Measurements from ENCODE around the gene KCTD2. TPM values are rescaled to one million over a fixed set of nuclear protein-coding genes. Genes with fewer than 3 reads are reported as not detected.

Gene KCTD2
- total RNA-seq, 2 experiments from 2014 or later: 15.6 to 19.4 TPM

Other genes with a start within 250 kb of the KCTD2 start
- gene GRIN2C, start 187.3 kb upstream of the KCTD2 start, total RNA-seq: under 1 TPM; 0.18 to 0.21 TPM
- gene FDXR, start 174.2 kb upstream of the KCTD2 start, total RNA-seq: 10 to 100 TPM; 29.5 to 35.5 TPM
- gene FADS6, start 153.6 kb upstream of the KCTD2 start, total RNA-seq: not detected
- not detected for gene USH1G, start 124.0 kb upstream of the KCTD2 start, total RNA-seq
- gene OTOP2, start 123.0 kb upstream of the KCTD2 start, total RNA-seq: not detected
- gene OTOP3, start 111.3 kb upstream of the KCTD2 start, total RNA-seq: not detected
- under 1 TPM; 0.18 to 0.55 TPM for gene HID1, start 74.5 kb upstream of the KCTD2 start, total RNA-seq
- under 1 TPM; 0.13 to 0.18 TPM for gene CDR2L, start 59.6 kb upstream of the KCTD2 start, total RNA-seq
- gene MRPL58, start 34.6 kb upstream of the KCTD2 start, total RNA-seq: 10 to 100 TPM; 45.1 to 45.8 TPM
- 100 to 1,000 TPM; 232 to 238 TPM for gene ATP5PD, start 256 bp upstream of the KCTD2 start, total RNA-seq
- gene SLC16A5, start 40.7 kb downstream of the KCTD2 start, total RNA-seq: 1 to 10 TPM; 4.6 to 5.4 TPM
- gene ARMC7, start 62.7 kb downstream of the KCTD2 start, total RNA-seq: 10 to 100 TPM; 16.1 to 17.0 TPM
- 10 to 100 TPM; 68.5 to 68.8 TPM for gene NT5C, start 84.5 kb downstream of the KCTD2 start, total RNA-seq
- gene JPT1, start 107.3 kb downstream of the KCTD2 start, total RNA-seq: 100 to 1,000 TPM; 301 to 319 TPM
- gene SUMO2, start 135.7 kb downstream of the KCTD2 start, total RNA-seq: 100 to 1,000 TPM; 491 to 520 TPM
- 100 to 1,000 TPM; 135 TPM for gene NUP85, start 158.5 kb downstream of the KCTD2 start, total RNA-seq
- gene GGA3, start 214.4 kb downstream of the KCTD2 start, total RNA-seq: 10 to 100 TPM; 65.7 to 75.4 TPM
- 10 to 100 TPM; 62.1 to 66.1 TPM for gene MRPS7, start 214.7 kb downstream of the KCTD2 start, total RNA-seq
- gene MIF4GD, start 224.0 kb downstream of the KCTD2 start, total RNA-seq: 10 to 100 TPM; 52.1 to 56.3 TPM
- gene SLC25A19, start 242.2 kb downstream of the KCTD2 start, total RNA-seq: 10 to 100 TPM; 41.1 to 43.6 TPM